NCI-H460 (cell line): Measurements from ENCODE around the gene CDC14C. TPM values are rescaled to one million over a fixed set of nuclear protein-coding genes. Genes with fewer than 3 reads are reported as not detected.

Experiments
- DNase-seq: peaks from one replicate; pipeline ENCODE4 v3.0.0-alpha.2; 2016; ENCODE audit warnings: low read depth; ENCODE audit errors: extremely low read depth
- total RNA-seq: library from RNA; depleted of rRNA; stranded (reverse); fragments of >200 nt; shearing (Covaris generic); gene quantifications from 2 replicates; pipeline ENCODE4 v1.2.3, GENCODE V29; 2014

CDC14C gene
- total RNA-seq, 1 experiment from 2014 or later = not detected

- DNase-seq = no peak
Observed at GRCh38 chr7:48964074-48964473, 39.7 kb downstream of the CDC14C start.

DNA sequence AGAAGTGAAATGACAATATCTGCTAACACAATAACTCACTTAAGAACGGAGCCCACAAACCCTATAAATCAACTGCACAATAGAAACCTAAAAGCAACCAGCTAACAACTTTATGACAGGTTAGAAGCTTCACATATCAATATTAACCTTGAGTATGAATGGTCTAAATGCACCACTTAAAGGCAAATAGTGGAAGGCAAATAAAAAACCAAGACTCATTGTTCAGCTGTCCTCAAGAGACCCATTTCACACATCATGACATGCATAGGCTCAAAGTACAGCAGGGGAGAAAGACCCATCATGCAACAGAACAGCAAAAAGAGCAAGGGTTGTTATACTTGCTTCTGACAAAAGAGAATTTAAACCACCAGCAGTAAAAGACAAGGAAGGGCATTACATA, 46.8 kb downstream of the CDC14C start:
- no peak for DNase-seq

DNA sequence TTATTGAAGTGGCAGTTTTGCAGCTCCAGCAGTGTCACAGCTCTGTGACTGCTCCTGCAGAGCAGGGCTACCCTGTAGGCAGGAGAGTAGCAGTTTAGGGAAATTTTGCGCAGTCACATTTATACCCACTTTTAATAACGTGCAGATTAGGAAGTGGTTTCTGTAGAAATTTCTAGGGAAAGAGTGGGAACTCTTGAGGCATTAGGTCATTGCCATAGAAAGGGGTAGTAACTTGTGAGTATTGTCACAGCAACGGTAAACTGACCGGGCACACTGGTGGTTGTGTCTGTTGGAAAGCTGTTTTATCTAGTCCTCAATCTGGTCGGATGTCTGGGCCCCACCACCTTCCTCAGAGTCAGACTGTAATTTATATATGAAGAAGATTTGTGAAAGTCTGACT, 51.9 kb downstream of the CDC14C start:
- DNase-seq = no peak

DNA sequence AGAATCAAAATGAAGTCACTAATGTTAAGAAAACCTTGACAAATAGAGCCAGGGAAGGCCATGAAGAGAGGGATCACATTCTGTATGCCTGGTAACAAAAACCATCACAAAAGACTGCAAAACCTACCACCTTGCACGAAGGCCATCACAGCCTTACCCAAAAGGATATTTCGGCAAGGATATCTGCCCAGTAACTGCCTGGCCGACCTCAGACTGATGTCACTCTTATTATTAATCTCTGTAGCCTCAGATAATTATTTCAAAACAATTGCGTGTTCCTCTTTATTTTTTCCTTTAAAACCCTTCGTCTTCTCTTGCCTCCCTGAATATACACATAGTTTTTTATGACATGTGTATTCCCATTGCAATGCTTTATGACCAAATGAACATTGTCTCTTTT, 52.5 kb downstream of the CDC14C start:
- no peak for DNase-seq
